HG03064 (cell line): ENCODE results near the gene MRPL12.
"Not testable (repeated sequence)": the region's sequence is repeated elsewhere in the genome, so short reads cannot be mapped to it uniquely, and the experiment has no call there.

Source experiments
- ATAC-seq: cut with Tn5 transposase; IDR thresholded peaks from one replicate; pipeline ENCODE4 v1.9.1; 2021; ENCODE audit warnings: low read depth; ENCODE audit not compliant: unreplicated experiment

MRPL12 gene

GRCh38 chr17:81737947-81738800 is 35.0 kb downstream of the MRPL12 start:
- no peak for ATAC-seq

- ATAC-seq = no peak
Observed at GRCh38 chr17:81738801-81739393, 35.7 kb downstream of the MRPL12 start.

GRCh38 chr17:81739593-81739992 is 36.4 kb downstream of the MRPL12 start:
- not testable (repeated sequence) for ATAC-seq

- no peak for ATAC-seq
Observed at GRCh38 chr17:81740395-81740961, 37.3 kb downstream of the MRPL12 start.

- ATAC-seq = no peak
Observed at GRCh38 chr17:81741049-81741593, 38.0 kb downstream of the MRPL12 start.

- ATAC-seq = no peak
Observed at GRCh38 chr17:81741594-81742452, 38.7 kb downstream of the MRPL12 start.
